Stimulated activated CD8-positive, alpha-beta memory T cell treated with anti-CD3 and anti-CD28 coated beads, Interleukin-12 subunit alpha, Interleukin-12 subunit beta, amount 100 ng/mL, for 1 hour (primary cell): ENCODE data around the gene LANCL2.
"Not testable (repeated sequence)": the region's sequence is repeated elsewhere in the genome, so short reads cannot be mapped to it uniquely, and the experiment has no call there.

ENCODE experiments used
- DNase-seq: peaks from one replicate; pipeline ENCODE4 v3.0.0-alpha.2; 2020; ENCODE audit warnings: low read depth

LANCL2 gene

GRCh38 chr7:55438757-55439525 is 73.8 kb downstream of the LANCL2 start:
- DNase-seq: no peak

GRCh38 chr7:55439627-55440026 is 74.5 kb downstream of the LANCL2 start:
- no peak for DNase-seq

- DNase-seq: no peak
These were observed 75.0 kb downstream of the LANCL2 start for GRCh38 chr7:55440040-55440690.

- no peak for DNase-seq
These were observed 75.9 kb downstream of the LANCL2 start for GRCh38 chr7:55441002-55441401.

- no peak for DNase-seq
These were observed 76.8 kb downstream of the LANCL2 start for GRCh38 chr7:55441774-55442522.

GRCh38 chr7:55444786-55445185 is 79.6 kb downstream of the LANCL2 start:
- DNase-seq: no peak

GRCh38 chr7:55448526-55448925 is 83.4 kb downstream of the LANCL2 start:
- DNase-seq: no peak

- DNase-seq: no peak
These were observed 84.3 kb downstream of the LANCL2 start for GRCh38 chr7:55449205-55449991.

- DNase-seq: no peak
These were observed 84.9 kb downstream of the LANCL2 start for GRCh38 chr7:55449992-55450535.

- DNase-seq: no peak
These were observed 87.8 kb downstream of the LANCL2 start for GRCh38 chr7:55452971-55453370.

GRCh38 chr7:55457801-55458200 is 92.7 kb downstream of the LANCL2 start:
- DNase-seq: no peak

- DNase-seq: no peak
These were observed 93.2 kb downstream of the LANCL2 start for GRCh38 chr7:55458351-55458750.

- no peak for DNase-seq
These were observed 98.6 kb downstream of the LANCL2 start for GRCh38 chr7:55463686-55464262.

- no peak for DNase-seq
These were observed 99.3 kb downstream of the LANCL2 start for GRCh38 chr7:55464422-55464821.

- no peak for DNase-seq
These were observed 100.6 kb downstream of the LANCL2 start for GRCh38 chr7:55465691-55466090.

- no peak for DNase-seq
These were observed 102.0 kb downstream of the LANCL2 start for GRCh38 chr7:55467047-55467593.

GRCh38 chr7:55468495-55468894 is 103.4 kb downstream of the LANCL2 start:
- no peak for DNase-seq

GRCh38 chr7:55469271-55469681 is 104.1 kb downstream of the LANCL2 start:
- no peak for DNase-seq

GRCh38 chr7:55469721-55470120 is 104.6 kb downstream of the LANCL2 start:
- DNase-seq: no peak

- DNase-seq: no peak
These were observed 105.1 kb downstream of the LANCL2 start for GRCh38 chr7:55470261-55470660.

GRCh38 chr7:55471594-55471993 is 106.5 kb downstream of the LANCL2 start:
- not testable (repeated sequence) for DNase-seq
